Ishikawa (cell line): Measurements from ENCODE around the gene TNPO2.

Experiments used
- CEBPB ChIP-seq: IDR thresholded peaks from 2 replicates; pipeline ENCODE4 v1.6.1; 2012
- CREB1 ChIP-seq: IDR thresholded peaks from 2 replicates; pipeline ENCODE4 v1.6.1; 2012; ENCODE audit warnings: low read depth
- EGR1 ChIP-seq: IDR thresholded peaks from 2 replicates; pipeline ENCODE4 v1.6.1; 2012
- EP300 ChIP-seq: IDR thresholded peaks from 2 replicates; pipeline ENCODE4 v1.6.1; 2012; ENCODE audit warnings: borderline replicate concordance
- FOXM1 ChIP-seq: IDR thresholded peaks from 2 replicates; pipeline ENCODE4 v1.6.1; 2012; ENCODE audit warnings: low read depth, borderline replicate concordance
- NFIC ChIP-seq: IDR thresholded peaks from 2 replicates; pipeline ENCODE4 v1.6.1; 2012
- RAD21 ChIP-seq: IDR thresholded peaks from 2 replicates; pipeline ENCODE4 v1.6.1; 2012; ENCODE audit warnings: low read depth
- TAF1 ChIP-seq: IDR thresholded peaks from 2 replicates; pipeline ENCODE4 v1.6.1; 2012; ENCODE audit warnings: low read depth, mild to moderate bottlenecking
- TCF12 ChIP-seq: IDR thresholded peaks from 2 replicates; pipeline ENCODE4 v1.6.1; 2012; ENCODE audit warnings: low read depth
- TEAD4 ChIP-seq: IDR thresholded peaks from 2 replicates; pipeline ENCODE4 v1.6.1; 2012
- YY1 ChIP-seq: IDR thresholded peaks from 2 replicates; pipeline ENCODE4 v1.6.1; 2012; ENCODE audit warnings: low read depth
- ZBTB7A ChIP-seq: IDR thresholded peaks from 2 replicates; pipeline ENCODE4 v1.6.1; 2012; ENCODE audit warnings: low read depth
- TF ChIP-seq, protein P1 (sequence below): IDR thresholded peaks from 2 replicates; pipeline ENCODE4 v1.6.1; 2012
- TF ChIP-seq, protein P2 (sequence below): IDR thresholded peaks from 2 replicates; pipeline ENCODE4 v1.6.1; 2012; ENCODE audit warnings: low read depth, mild to moderate bottlenecking

DNA sequence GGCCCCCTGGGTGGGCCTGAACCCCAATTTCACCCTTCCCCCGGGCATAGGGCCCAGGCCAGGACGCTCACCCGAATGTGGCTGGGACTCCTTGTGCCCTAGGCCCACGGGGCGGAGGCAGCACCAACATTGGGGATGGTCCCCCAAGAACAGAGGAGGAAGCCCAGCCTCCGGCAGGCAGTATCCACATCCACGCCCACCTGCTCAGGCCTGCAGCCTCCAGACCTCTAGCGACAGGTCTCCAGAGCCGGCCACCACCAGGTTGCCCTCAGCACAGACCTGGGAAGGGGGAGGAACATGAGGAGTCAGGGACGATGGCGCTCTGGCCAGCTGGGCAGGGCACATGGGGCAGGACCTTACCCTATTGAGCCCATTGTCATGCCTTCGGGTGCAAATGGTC is 34.7 kb downstream of the TNPO2 start:
- TF ChIP-seq CEBPB: no peak
- TF ChIP-seq TAF1: no peak
- TF ChIP-seq CREB1: no peak
- no peak for TF ChIP-seq RAD21
- no peak for TF ChIP-seq NFIC
- TF ChIP-seq, protein P1, sequence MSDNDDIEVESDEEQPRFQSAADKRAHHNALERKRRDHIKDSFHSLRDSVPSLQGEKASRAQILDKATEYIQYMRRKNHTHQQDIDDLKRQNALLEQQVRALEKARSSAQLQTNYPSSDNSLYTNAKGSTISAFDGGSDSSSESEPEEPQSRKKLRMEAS: no peak
- TF ChIP-seq TCF12: no peak
- no peak for TF ChIP-seq EP300
- TF ChIP-seq YY1: no peak
- TF ChIP-seq EGR1: no peak
- TF ChIP-seq FOXM1: no peak
- TF ChIP-seq, protein P2, sequence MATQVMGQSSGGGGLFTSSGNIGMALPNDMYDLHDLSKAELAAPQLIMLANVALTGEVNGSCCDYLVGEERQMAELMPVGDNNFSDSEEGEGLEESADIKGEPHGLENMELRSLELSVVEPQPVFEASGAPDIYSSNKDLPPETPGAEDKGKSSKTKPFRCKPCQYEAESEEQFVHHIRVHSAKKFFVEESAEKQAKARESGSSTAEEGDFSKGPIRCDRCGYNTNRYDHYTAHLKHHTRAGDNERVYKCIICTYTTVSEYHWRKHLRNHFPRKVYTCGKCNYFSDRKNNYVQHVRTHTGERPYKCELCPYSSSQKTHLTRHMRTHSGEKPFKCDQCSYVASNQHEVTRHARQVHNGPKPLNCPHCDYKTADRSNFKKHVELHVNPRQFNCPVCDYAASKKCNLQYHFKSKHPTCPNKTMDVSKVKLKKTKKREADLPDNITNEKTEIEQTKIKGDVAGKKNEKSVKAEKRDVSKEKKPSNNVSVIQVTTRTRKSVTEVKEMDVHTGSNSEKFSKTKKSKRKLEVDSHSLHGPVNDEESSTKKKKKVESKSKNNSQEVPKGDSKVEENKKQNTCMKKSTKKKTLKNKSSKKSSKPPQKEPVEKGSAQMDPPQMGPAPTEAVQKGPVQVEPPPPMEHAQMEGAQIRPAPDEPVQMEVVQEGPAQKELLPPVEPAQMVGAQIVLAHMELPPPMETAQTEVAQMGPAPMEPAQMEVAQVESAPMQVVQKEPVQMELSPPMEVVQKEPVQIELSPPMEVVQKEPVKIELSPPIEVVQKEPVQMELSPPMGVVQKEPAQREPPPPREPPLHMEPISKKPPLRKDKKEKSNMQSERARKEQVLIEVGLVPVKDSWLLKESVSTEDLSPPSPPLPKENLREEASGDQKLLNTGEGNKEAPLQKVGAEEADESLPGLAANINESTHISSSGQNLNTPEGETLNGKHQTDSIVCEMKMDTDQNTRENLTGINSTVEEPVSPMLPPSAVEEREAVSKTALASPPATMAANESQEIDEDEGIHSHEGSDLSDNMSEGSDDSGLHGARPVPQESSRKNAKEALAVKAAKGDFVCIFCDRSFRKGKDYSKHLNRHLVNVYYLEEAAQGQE: no peak
- no peak for TF ChIP-seq TEAD4
- TF ChIP-seq ZBTB7A: no peak
